ENCODE measurements around the gene P2RX7.
A peak's percentile ranks its signal among the peaks of the same experiment; 100 is the strongest.
"Not testable (repeated sequence)": the region's sequence is repeated elsewhere in the genome, so short reads cannot be mapped to it uniquely, and the experiment has no call there.

Gene P2RX7

DNA sequence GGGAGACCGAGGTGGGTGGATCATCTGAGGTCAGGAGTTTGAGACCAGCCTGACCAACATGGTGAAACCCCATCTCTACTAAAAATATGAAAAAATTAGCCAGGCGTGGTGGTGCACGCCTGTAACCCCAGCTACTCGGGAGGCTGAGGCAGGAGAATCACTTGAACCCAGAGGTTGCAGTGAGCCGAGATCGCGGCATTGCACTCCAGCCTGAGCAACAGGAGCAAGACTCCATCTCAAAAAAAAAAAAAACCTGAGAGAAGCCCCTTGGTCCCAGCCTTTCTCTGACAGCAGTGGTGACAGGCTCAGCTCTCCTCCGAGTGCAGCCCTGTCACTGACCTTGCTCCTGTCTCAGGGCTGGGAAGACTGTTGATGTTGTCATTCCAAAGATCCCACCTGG lies 94.2 kb downstream of the P2RX7 start:
- DNase-seq (ENCODE audit: low spot score); FAIRE-seq: not testable (repeated sequence)

DNA sequence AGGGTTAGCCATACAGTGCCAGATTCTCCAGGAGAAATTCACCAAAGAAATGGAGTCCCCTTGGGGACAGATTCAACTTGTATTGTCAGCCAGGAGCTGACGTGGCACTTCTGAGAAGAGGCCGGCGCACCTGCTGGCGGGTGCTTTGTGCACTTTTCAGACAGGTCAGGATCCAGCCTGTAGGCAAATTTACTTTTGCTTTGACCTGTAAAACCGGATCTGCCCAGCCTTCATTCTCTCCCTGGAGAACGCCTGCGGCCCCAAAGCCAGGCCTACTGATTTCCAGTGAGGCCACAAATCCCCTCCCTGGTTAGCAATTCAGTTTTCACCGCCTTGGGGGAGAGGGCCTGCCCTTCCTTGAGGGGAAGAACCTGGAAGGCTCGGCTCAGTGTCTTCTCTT lies 94.6 kb downstream of the P2RX7 start:
- no peak for FAIRE-seq
- no peak for DNase-seq (ENCODE audit: low spot score)

DNA sequence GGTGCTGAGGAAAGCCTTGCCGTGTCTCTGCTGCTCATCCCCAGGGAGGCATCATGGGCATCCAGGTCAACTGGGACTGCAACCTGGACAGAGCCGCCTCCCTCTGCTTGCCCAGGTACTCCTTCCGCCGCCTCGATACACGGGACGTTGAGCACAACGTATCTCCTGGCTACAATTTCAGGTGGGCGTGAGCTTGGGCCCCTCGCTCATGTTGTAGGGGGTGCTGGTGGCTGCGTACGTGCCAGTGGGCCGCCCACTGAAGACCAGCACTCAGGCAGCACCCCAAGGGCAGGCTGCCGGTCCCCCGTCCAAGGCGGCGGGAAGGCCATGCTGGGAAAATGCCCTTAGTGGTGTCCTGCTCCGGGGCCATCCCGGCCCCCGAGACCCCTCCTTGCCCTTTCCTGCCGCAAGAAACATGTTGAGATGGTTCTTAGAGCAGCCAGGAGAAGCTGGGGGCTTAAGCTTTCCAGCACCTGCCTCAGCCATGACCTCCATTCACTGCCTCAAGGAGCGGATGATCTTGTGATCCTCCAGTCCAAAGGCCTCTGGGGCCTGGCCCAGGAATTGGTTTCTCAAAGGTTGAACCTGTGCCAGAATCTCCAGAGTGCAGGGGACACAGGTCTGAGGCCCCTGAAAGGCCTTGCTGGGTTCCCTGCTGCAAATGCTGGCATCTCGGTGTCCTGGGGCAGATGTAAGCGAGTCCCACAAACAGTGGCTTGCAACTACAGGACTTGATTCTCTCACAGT lies 96.4 kb downstream of the P2RX7 start:
- DNase-seq (ENCODE audit: low spot score), result no peak
- no peak for FAIRE-seq

DNA sequence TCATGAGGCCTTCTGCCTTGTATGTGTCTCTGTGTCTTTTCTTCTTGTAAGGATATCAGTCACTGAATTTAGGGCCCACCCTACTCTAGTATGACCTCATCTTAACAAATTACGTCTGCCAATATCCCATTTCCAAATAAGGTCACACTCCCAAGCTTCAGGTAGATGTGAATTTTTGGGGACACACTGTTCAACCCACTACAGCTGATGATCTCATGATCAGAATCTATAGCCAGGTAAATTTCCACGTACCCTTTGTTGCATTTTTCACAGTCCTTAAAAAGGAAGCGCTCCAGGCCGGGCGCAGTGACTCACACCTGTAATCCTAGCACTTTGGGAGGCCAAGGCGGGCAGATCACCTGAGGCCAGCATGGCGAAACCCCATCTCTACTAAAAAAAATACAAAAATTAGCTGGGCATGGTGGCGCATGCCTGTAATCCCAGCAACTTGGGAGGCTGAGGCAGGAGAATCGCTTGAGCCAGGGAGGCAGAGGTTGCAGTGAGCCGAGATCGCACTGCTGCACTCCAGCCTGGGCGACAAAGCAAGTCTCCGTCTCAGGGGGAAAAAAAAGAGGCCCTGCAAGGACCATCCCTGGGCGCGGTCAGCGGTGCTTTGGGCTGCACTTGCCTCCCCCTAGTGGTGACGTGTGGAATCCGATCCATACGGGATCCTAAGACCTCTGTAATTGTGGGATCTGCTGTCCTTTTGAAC lies 97.3 kb downstream of the P2RX7 start:
- not testable (repeated sequence) for FAIRE-seq
- DNase-seq (ENCODE audit: low spot score), result peak; percentile 86

DNA sequence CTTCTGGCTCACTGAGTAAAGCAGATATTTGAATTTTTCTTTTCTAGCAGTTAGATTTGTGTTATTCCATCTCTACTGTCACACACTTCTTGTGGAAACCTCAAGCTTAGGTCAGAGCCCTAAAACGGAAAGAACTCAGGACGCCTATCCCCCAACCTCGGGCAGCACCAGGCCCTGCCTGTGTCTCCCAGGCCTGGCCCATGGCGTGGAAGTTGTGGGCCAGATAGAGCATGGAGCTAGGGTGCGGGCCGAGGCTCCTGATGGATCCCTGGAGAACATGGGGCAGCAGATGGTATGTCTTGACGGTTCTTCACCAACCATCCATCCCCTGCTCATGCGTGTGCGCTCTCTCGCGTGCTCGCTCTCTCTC lies 97.8 kb downstream of the P2RX7 start:
- FAIRE-seq, result no peak
- DNase-seq (ENCODE audit: low spot score), result no peak

DNA sequence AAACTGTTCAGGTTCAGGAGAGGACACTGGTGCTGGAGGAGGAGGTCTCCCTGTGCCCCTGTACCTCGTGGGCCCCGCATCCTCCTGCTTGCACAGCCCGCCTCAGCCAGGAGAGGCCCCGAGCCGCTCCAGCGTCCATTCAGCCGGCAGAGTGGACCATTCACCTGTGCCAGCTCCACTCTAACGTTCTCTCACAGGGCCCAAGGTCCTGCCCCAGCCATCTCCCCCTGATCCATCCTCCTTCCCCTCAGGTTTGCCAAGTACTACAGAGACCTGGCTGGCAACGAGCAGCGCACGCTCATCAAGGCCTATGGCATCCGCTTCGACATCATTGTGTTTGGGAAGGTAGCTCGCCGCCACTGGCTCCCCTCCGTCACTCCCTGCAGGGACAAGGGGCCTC lies 99.5 kb downstream of the P2RX7 start:
- DNase-seq (ENCODE audit: low spot score), result no peak
- FAIRE-seq, result no peak

DNA sequence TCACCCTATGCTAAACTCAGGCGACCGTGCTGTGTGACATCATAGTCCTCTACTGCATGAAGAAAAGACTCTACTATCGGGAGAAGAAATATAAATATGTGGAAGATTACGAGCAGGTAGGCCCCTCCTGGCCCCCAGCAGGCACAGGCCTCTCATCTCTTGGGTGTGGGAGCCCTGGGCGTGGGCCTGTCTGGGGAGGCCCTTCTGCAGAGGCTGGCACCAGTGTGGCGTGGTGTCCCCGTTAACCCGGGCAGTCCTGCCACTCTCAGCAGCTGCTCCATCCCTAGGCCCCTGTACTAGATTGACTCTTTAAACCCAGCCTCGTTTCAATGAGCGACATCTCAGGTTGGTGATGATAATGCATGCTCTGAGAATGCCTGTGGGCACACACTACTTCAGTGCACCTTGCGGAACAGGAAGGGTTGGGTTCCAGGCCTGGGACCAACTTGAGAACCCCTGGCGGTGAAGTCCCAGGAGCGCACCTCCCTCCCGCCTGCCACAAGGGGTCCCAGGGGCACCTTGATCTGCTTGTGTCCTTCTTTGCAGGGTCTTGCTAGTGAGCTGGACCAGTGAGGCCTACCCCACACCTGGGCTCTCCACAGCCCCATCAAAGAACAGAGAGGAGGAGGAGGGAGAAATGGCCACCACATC lies 100.4 kb downstream of the P2RX7 start:
- FAIRE-seq, result no peak
- no peak for DNase-seq (ENCODE audit: low spot score)

DNA sequence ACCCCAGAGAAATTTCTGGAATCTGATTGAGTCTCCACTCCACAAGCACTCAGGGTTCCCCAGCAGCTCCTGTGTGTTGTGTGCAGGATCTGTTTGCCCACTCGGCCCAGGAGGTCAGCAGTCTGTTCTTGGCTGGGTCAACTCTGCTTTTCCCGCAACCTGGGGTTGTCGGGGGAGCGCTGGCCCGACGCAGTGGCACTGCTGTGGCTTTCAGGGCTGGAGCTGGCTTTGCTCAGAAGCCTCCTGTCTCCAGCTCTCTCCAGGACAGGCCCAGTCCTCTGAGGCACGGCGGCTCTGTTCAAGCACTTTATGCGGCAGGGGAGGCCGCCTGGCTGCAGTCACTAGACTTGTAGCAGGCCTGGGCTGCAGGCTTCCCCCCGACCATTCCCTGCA lies 100.9 kb downstream of the P2RX7 start:
- DNase-seq (ENCODE audit: low spot score) (no peak), FAIRE-seq (no peak)

DNA sequence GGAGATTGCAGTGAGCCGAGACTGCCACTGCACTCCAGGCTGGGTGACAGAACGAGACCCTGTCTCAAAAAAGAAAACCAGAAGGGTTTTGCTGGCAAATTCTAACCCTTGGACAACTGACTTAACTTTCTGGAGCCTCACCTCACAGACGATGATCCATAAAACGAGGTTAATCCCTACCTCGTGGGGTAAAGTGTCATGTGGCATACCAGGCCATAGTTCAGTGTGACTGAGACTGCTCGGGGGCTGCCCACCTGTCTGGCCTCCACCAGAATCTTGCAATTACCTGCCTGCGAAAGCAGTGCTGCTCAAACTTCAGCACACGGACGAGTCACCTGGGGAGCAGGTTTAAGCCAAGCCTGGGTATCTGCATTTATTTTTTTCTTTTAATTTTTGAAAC lies 104.1 kb downstream of the P2RX7 start:
- FAIRE-seq (no peak), DNase-seq (ENCODE audit: low spot score) (no peak)

DNA sequence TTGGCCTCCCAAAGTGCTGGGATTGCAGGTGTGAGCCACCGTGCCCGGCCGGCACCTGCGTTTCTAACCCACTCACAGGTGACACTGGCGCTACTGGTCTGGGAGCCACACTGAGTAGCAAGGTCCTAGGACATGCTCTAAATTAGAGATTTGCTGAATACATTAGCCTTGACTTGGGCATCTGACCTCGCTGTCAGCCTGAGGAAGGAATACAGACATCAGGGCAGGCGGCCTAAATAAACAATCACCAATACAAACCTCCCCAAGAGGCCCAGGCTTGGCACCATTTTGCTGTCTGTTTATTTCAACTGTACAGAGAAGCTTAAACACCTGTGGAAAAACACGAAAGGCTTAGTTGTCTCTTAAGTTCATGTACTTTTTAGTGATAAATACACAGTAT lies 104.7 kb downstream of the P2RX7 start:
- FAIRE-seq (no peak), DNase-seq (ENCODE audit: low spot score) (no peak)

Data from urothelium cell line (cell line).